OCI-LY7 (cell line): ENCODE measurements around the gene BCL7A.

ENCODE experiments used
- EZH2phosphoT487 ChIP-seq: fragments of 200-600 bp; sonication (generic); IDR thresholded peaks from 2 replicates; pipeline ENCODE4 v1.6.1; 2018; ENCODE audit warnings: low read depth, borderline replicate concordance, mild to moderate bottlenecking, mixed run types, antibody characterized with exemption, low read length, moderate library complexity, mixed read lengths
- TF ChIP-seq, protein P1 (sequence below): fragments of 200-600 bp; sonication (generic); conservative IDR thresholded peaks from 2 replicates; pipeline ENCODE4 v1.5.1; 2014; ENCODE audit warnings: mild to moderate bottlenecking, antibody characterized with exemption, low read length, moderate library complexity, mixed read lengths

DNA sequence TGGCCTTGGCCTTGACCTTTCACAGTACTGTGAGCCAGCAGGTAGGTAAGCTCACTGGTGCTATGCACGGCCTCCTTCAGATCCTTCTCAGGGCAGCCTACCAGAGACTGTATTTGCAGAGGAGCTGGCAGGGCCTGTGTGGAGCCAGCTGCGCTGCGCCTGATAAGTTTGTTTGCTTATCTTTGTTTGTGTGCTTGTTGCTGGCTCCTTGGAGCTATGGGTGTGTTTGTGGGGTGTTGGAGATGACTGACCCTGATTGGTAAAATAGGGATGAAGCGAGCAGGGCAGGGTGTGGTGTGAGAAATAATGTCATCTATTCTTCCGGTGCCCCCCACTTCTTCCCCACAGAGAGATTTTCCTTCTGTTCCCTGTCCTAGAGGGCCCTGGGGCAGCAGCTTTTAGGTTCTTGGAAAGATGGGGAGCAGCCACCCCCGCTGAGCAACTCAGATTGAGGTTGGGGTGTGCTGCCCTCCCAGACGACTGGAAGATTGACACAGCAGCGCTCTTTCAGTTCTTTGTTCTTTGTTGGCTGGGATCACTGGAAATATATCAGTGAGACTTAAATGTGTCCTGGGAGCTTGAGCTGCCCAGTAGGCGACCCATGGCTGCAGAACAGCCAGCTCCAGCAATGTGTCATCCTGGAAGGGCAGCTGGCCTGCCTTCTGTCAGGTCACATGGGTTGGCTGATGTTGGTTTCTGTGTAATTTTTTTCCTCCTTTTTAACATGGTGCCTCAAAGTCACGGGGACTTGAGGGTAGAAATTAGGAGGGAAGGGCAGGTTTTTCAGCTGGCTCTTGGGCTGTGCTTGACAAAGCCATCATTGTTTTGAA is 76.5 kb downstream of the BCL7A start:
- TF ChIP-seq, protein P1, sequence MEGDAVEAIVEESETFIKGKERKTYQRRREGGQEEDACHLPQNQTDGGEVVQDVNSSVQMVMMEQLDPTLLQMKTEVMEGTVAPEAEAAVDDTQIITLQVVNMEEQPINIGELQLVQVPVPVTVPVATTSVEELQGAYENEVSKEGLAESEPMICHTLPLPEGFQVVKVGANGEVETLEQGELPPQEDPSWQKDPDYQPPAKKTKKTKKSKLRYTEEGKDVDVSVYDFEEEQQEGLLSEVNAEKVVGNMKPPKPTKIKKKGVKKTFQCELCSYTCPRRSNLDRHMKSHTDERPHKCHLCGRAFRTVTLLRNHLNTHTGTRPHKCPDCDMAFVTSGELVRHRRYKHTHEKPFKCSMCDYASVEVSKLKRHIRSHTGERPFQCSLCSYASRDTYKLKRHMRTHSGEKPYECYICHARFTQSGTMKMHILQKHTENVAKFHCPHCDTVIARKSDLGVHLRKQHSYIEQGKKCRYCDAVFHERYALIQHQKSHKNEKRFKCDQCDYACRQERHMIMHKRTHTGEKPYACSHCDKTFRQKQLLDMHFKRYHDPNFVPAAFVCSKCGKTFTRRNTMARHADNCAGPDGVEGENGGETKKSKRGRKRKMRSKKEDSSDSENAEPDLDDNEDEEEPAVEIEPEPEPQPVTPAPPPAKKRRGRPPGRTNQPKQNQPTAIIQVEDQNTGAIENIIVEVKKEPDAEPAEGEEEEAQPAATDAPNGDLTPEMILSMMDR = no peak
- no peak for TF ChIP-seq EZH2phosphoT487
